Muscle of back (tissue), 11 donors: ENCODE data around the gene ATP11A. TPM values are rescaled to one million over a fixed set of nuclear protein-coding genes. Genes with fewer than 3 reads are reported as not detected.
"Not testable (repeated sequence)": the region's sequence is repeated elsewhere in the genome, so short reads cannot be mapped to it uniquely, and the experiment has no call there.

Source experiments
- DNase-seq, 3 donors: peaks; one replicate each; pipeline versions ENCODE4 v3.0.0 to v3.0.0-alpha.2; 2013
- polyA plus RNA-seq, 10 donors: library from polyadenylated mRNA; unstranded; fragments of 120-200 nt; gene quantifications; one replicate each; pipeline ENCODE4 v1.2.1, GENCODE V29; 2013; ENCODE audit not compliant: insufficient read length in 10 of 10

The ATP11A gene
- polyA plus RNA-seq, 10 donors = 16.7 to 26.2 (median 21.4) TPM

DNA sequence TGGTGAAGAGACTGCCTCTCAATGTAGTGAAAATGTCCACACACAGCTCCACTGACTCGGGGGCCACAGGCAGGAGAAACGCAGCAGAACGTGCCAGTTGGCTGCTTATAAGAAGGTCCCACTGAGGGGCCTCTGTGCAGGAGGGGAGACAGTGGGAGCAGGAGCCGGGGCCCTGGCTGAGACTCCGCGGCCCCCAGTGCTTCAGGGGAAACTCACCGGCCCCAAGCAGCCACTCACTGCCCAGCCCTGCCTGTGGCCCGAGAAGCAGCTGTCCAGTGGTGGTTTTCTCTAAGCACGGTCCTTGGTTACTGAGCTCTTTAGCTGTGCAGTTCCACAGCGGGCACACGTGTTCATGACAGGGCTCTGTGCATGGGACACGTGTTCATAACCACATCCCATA is 187.2 kb downstream of the ATP11A start:
- DNase-seq = no peak

DNA sequence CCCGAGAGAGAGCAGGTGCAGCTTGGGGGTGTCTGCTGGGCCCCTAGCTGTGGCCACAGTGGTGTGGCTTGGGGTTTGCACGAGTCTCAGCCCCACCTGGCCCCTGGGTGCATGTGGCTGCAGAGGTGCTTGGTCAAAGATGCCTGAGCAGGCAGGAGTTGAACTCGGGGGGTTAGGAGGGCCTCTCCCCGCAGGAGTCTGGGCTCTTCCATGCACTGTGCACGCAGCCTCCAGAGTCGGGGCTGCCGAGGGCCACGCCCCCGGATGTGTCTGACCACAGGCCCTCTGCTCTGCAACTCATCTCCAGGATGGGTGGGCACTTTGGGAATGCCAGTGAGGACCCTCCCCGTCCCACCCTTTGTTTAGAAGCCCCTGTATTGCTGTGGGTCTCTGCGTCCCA is 187.7 kb downstream of the ATP11A start:
- DNase-seq = no peak

- DNase-seq = no peak
Observed at GRCh38 chr13:112877976-112878955, 188.4 kb downstream of the ATP11A start.

DNA sequence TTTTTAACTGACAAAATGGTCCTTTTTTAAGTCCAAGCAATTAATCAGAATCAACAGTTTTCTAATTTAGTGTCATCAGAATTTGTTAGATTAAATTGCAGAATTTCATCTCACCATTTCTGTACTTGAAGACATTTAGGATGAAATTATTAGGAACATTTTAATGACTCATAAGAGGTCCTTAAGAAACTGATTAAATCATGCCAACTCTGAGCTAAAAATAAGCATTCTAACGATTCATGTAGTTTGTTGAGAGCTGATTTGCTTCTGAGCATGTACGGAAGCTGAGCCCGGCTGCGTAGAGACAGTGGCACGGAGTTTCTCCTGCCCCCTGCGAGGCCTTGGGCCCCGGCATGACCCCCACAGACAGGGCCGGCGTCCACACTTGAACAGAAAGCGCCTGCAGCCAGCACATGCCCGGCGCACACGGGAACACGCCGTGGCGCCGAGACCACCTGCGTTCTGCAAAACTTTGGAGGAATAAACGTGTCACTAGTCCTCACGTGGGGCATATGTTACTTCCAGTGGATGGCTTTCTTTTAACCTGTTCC is 189.5 kb downstream of the ATP11A start:
- no peak for DNase-seq

- DNase-seq = no peak
Observed at GRCh38 chr13:112880221-112880641, 190.4 kb downstream of the ATP11A start.

DNA sequence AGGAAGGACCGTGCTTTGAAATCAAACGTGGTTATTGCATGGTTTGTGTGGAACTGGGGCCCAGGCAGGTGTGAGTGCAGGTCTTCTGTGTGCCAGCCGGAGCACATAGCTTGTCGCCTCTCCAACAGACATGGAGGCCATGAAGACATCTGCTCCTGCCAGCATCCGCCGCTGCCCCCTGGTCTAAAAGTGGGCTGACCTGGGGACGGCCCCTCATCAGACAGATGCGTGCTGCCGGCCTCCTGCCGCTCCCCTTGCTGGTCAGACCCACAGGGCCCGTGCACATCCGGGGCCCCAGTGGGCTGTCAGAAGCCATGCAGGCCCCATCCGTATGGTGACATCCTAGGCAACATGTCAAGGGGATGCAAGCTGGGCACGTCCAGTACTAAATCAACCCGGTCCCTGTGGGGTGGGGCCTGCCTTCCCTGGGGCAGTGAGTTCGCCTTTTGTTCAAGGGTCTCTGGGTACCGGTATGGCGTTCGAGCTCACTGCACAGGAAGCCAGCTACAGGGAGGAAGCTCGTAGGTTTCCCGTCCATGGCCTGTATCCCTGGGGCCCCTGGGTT is 191.2 kb downstream of the ATP11A start:
- no peak for DNase-seq

GRCh38 chr13:112881656-112882554 is 192.1 kb downstream of the ATP11A start:
- DNase-seq = no peak

DNA sequence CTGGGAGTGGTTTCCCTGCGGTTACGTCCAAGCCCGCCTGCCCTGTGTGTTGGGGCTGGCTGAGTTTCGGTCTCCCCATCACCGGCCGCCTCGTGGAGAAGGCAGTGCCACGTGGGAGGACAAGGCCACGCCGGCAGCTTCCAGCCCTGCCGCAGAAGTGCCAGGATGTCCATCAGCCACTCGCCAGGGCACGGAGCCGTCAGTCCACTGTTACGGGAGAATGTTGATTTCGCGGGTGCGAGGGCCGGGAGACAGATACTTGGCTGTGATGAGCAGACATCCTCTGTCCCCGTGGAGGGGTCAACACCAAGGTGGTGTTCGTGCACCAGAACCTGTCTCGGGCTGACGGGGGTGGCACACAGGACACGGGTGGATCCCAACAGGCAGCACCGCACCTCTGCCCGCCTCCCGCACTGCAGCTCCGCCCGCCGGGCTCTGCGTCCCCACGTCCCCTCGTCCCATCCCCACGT is 192.8 kb downstream of the ATP11A start:
- no peak for DNase-seq

- DNase-seq = no peak
Observed at GRCh38 chr13:112883241-112883945, 193.6 kb downstream of the ATP11A start.

DNA sequence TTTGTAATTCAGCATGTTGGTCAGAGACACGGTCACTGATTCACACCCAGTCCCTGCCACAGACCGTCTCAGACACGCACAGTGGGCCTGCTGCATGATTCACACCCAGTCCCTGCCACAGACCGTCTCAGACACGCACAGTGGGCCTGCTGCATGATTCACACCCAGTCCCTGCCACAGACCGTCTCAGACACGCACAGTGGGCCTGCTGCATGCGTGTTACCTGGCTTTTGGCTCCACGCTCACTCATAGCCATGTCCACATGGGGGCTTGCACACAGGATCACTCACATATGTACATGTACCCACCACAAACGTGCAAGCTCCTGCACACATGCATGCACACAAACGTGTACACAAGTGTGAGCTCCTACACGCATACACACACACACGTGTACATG is 194.9 kb downstream of the ATP11A start:
- not testable (repeated sequence) for DNase-seq

- DNase-seq = no peak
Observed at GRCh38 chr13:112885242-112885781, 195.5 kb downstream of the ATP11A start.

DNA sequence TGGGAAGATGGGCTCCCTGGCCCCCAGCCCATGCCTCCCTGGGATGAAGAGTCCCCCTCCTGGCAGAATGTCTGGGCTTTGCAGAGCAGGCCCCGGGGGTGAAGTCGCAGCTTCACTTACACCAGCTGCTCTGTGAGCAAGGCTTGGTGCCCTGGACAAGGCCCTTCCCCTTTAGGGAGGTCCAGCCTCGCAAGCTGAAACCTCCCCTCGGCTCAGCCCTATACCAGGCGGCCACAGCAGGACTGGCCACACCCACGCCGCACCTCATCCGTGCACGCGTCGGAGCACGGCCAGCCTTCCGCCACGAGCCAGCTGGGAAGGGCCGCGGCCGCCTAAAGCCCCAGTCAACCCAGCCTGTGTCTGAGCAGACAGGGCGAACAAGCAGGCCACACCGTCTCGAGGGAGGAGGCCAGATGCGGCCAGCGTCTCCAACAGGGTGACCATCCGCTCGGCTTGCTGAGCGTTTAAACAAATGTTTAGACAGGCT is 196.0 kb downstream of the ATP11A start:
- DNase-seq = peak; percentile 68 to 93 (median 85)

DNA sequence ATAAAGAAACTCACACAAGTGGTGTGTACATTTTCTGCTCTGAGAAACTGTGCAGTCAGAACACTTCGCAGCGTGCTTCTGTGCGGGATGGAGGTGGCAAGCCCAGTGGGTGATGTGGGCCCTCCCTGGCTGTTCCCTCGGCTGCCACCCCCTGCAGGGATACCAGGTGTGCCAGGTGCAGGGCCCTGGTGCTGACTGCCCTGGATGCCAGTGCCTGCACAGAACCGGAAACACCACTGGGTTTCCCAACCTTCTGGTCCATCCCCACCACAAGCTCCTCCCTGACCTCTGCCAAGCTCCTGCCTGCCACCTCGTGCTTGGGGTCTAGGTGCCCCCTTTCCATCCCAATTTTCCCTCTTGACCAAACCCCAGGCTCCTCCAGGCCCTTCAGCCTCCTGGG is 197.3 kb downstream of the ATP11A start:
- no peak for DNase-seq

DNA sequence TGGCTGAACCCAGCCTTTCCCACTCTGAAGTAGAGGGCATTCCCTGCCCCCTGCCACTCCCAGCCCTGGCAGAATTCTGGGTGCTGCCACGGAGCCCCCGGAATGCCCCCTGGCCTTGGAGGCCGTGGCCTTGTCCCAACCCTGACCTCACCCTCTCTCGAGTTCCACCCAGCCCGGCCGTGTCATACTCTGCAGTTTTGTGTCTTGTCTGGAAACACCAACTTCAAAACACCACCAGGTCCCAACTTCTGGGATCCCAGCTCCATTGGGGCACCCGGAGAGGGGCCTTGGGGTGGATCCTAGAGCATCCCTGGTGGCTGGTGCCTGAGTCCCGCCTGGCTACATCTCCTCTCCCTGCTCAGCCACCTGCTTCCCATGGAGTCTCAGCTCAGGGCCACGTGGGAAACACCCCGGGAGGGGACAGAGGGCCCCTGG is 197.7 kb downstream of the ATP11A start:
- no peak for DNase-seq

DNA sequence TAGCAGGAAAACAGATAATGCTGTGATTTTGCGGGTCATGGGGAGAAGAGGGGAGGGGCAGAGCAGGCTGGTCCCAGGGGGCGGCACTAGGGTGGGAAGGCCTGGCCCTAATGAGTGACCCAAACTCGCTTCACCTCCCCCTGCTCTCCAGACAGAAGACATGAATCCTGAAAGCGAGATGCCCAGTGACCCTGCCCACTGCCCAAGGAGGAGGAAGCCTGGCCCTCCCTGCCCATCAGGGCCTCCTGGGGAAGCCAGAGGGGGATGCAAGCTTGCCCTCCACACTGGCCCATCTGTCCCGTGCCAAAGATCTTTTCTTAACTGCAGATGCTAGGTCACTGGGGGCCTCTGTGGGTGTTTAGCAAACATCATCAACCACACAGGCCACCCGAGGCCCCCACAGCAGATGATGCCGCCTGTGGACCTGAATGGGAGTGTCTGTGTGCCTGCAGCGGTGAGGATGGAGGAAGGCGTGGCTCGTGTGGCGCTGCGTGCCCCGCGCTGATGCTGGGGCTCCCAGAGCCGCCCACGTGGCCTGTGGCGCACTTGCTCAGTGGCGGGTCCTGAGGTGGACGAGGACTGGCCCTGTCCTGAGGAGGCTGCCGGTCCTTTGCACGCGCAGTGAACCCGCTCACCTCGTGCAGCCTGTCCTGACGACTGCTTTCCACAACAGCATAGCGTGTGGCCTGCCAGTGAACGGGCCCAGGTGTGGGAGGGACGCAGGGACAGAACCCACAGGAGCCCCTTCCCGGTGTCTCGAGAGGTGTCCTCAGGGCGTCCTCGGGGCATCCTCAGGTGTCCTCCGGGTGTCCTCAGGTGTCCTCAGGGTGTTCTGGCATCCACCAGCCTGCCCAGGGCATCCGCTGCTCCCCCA is 198.6 kb downstream of the ATP11A start:
- no peak for DNase-seq

- DNase-seq = no peak
Observed at GRCh38 chr13:112889351-112890290, 199.8 kb downstream of the ATP11A start.

GRCh38 chr13:112890316-112891145 is 200.7 kb downstream of the ATP11A start:
- DNase-seq = no peak
